HL-60 (cell line): ENCODE results near the gene KAT2A.

Experiments
- DNase-seq, 2 experiments: peaks; one replicate each; pipeline ENCODE4 v3.0.0-alpha.2; 2010 to 2020; ENCODE audit warnings: low read depth in 1 of 2, low spot score in 1 of 2
- H3K27ac ChIP-seq: fragments of 250-450 bp; sonication (Bioruptor Pico); replicated peaks from 2 replicates; pipeline ENCODE4 v1.5.1; 2020; ENCODE audit warnings: mild to moderate bottlenecking, moderate library complexity
- H3K27me3 ChIP-seq: fragments of 250-450 bp; sonication (Bioruptor Pico); 2 replicates; pipeline ENCODE4 v1.5.1; 2021; ENCODE audit warnings: mild to moderate bottlenecking, moderate library complexity; ENCODE audit not compliant: insufficient read depth, poor library complexity, severe bottlenecking
- H3K4me3 ChIP-seq: replicated peaks from 2 replicates; pipeline ENCODE4 v1.5.1; 2011; ENCODE audit warnings: mild to moderate bottlenecking, control low read depth, low read length; ENCODE audit not compliant: insufficient read depth
- CTCF ChIP-seq: IDR thresholded peaks from one replicate; pipeline ENCODE4 v1.5.1; 2011; ENCODE audit warnings: low read length, control low read depth, inconsistent platforms; ENCODE audit not compliant: insufficient read depth
- GABPA ChIP-seq: IDR thresholded peaks from 2 replicates; pipeline ENCODE4 v1.6.1; 2012; ENCODE audit warnings: low read depth
- POLR2AphosphoS5 ChIP-seq: IDR thresholded peaks from 2 replicates; pipeline ENCODE4 v1.6.1; 2012; ENCODE audit warnings: low read depth
- REST ChIP-seq: IDR thresholded peaks from 2 replicates; pipeline ENCODE4 v1.6.1; 2012; ENCODE audit warnings: low read depth; ENCODE audit not compliant: insufficient replicate concordance
- SPI1 ChIP-seq: IDR thresholded peaks from 2 replicates; pipeline ENCODE4 v1.6.1; 2012; ENCODE audit warnings: low read depth, mild to moderate bottlenecking, borderline replicate concordance

Gene KAT2A

GRCh38 chr17:42113293-42114069, 7.7 kb downstream of the KAT2A start:
- H3K27me3 ChIP-seq: no peaks in the 10 kb centered on the region
- H3K27ac ChIP-seq: peak overlapping the region; percentile 55
- no peak overlapping the region for H3K4me3 ChIP-seq
- TF ChIP-seq REST (no peak), CTCF (no peak), SPI1 (no peak), POLR2AphosphoS5 (no peak), GABPA (no peak)
- DNase-seq: no peak

DNA sequence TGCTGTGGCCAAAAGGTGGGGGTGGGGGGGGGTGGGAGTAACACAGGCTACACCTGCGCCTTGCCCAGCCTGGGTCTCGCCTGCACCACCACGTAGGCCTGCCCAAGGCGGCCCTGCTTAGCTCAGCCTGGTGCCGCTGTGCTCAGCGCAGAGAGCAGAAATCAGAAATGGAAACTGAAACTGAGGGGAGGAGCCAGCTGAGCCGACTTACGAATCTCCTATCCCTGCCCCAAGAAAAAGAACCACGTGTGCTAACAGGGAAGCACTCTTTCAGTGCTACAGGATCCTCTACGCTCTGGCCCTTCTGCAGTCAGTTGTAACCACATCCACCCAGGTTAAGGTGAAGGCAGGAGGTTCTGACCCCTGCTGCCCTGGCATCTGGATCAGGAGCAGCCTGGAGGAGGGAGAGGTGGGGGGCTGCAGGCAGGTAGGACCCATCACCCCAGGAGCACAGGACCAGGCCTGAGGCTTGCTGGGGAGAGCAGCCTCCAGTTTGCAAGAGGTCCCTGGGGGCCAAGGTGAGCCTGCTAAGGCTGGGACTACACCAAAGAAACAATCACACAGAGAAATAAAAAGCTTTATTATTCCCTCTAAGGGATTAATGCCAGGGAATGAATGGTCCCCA, 8.5 kb downstream of the KAT2A start, which contains the start of gene DHX58:
TSS of gene DHX58 (minus strand) at position 163 of the 625 bp plus-strand sequence. CDS start 822 bp downstream, outside the sequence.
- TF ChIP-seq GABPA: no peak
- peak; percentile 86 for TF ChIP-seq POLR2AphosphoS5
- no peak for TF ChIP-seq SPI1
- TF ChIP-seq REST: peak; percentile 30
- H3K4me3 ChIP-seq: peak within 1 kb of the TSS; percentile 28
- H3K27me3 ChIP-seq: no peaks in the 10 kb centered on the region
- DNase-seq: peak; percentile 77 to 87
- peak within 1 kb of the TSS; percentile 55 for H3K27ac ChIP-seq

DNA sequence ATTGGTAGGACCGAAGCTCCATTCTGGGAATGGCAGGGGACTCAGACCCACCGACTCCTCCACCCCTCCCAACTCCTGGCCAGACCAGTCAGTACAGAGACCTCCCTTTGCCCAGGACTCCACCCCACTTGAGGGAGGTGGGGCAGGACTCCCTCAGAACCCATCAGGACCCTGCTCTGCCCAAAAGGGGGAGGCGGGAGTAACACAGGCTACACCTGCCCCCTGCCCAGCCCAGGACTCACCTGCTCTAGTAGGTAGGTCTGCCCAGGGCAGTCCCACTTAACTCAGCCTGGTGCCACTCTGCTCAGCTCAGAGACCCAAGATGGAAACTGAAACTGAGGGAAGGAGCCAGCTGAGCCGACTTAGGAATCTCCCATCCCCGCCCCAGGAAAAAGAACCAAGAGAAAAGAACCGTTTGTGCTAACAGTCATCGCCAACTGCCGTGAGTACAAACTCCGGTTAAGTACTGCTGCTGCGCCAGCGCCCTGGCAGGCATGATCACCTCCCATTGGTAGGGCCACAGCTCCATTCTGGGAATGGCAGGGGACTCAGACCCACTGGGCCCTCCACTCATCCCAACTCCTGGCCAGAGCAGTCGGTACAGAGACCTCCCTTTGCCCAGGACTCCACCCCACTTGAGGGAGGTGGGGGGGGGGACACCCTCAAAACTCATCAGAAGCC, 9.2 kb downstream of the KAT2A start:
- Histone ChIP-seq H3K27ac (peak overlapping the region; percentile 55), H3K27me3 (no peaks in the 10 kb centered on the region), H3K4me3 (peak overlapping the region; percentile 28)
- no peak for TF ChIP-seq POLR2AphosphoS5
- no peak for TF ChIP-seq GABPA
- TF ChIP-seq CTCF: no peak
- no peak for TF ChIP-seq SPI1
- TF ChIP-seq REST: no peak
- no peak for DNase-seq
